ENCODE results near the gene MTMR12.
"Not testable (repeated sequence)": the region's sequence is repeated elsewhere in the genome, so short reads cannot be mapped to it uniquely, and the experiment has no call there.

Gene MTMR12

DNA sequence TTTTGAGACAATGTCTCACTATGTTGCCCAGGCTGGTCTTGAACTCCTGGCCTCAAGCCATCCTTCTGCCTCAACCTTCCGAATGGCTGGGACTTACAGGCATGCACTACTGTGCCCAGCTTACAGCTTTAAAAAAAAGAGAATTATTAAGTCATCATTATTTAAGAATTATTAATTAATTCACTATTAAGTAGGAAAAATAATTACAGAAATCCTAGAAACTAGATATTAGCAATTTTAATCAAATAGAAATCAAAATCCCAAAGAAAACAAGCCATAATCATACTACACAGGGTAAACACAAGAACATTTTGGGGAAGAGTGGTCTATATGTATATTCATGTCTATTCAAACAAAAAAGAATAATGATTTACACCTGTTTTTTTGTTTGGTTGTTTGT lies 19.6 kb upstream of the MTMR12 start:
- H3K36me3 Mint-ChIP-seq = no peaks in the 10 kb centered on the region
- no peaks in the 10 kb centered on the region for H3K9me3 Mint-ChIP-seq
- peaks cover 0 to 2% of the 10 kb centered on the region in 2 donors for H3K4me1 Mint-ChIP-seq
- H3K27ac Mint-ChIP-seq = no peak overlapping the region
- ATAC-seq (replicated peaks) (no peak), DNase-seq (no peak)
- no peaks in the 10 kb centered on the region for H3K27me3 Mint-ChIP-seq
- H3K4me3 Mint-ChIP-seq = no peak overlapping the region

DNA sequence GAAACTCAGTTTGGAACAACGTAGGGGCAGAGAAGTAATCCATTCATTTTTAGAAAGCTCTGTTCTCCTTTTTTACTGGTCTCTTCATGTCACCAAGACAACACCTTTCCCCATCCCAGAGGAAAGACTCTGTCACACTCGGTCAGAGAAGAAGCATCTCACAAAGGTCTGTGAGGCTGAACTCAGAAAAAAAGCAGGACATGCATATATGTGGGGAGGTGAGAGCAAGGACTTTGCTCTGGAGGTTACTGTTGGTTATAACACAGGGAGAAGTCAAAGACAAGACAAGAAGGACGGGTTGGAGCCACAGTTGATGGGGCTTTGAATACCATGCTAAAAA lies 19.2 kb upstream of the MTMR12 start:
- H3K27me3 Mint-ChIP-seq = no peaks in the 10 kb centered on the region
- DNase-seq (no peak), ATAC-seq (replicated peaks) (no peak)

DNA sequence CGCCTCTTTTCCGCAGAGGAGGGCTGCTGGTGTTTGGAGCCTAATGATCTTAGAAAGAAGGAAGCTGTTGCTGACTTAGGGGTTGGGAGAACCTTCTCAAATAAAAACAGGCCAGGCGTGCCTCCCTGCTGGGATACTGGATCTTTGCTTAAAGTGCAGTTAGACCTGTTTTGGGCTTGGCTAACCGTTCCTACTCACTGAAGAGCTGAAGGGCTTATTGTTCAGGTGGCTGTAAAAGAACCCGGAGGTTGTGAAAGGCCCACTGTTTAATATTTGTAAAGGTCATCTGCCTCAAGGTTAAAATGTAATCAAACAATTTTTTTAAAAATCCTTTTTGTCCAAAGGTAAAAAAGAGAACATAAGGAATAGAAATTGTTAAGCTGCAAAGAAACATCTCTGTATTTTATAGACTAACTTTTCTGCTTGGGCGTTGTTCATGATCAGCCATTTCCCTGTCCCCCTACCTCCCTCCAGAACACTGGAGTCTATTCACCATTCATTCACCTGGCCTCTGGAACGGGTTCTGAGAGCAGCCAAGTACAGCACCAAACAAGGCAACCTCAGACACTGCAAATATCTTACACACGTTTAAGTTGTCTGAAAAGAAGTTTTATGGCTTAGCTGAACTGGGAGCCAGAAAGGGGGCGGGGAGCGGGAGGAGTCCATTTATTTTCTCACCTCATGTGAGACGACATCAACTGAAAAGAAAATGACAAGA lies 18.6 kb upstream of the MTMR12 start:
- no peaks in the 10 kb centered on the region for H3K9me3 Mint-ChIP-seq
- DNase-seq (no peak), ATAC-seq (replicated peaks) (no peak)
- peaks cover 0 to 2% of the 10 kb centered on the region in 2 donors for H3K4me1 Mint-ChIP-seq
- H3K27ac Mint-ChIP-seq = no peak overlapping the region
- no peaks in the 10 kb centered on the region for H3K36me3 Mint-ChIP-seq
- no peaks in the 10 kb centered on the region for H3K27me3 Mint-ChIP-seq
- H3K4me3 Mint-ChIP-seq = no peak overlapping the region

More for the DNA sequence above, 19.2 kb upstream of the MTMR12 start:
- Mint-ChIP-seq H3K27ac (no peak overlapping the region), H3K9me3 (no peaks in the 10 kb centered on the region), H3K4me1 (peaks cover 0 to 2% of the 10 kb centered on the region in 2 donors), H3K4me3 (no peak overlapping the region), H3K36me3 (no peaks in the 10 kb centered on the region)

DNA sequence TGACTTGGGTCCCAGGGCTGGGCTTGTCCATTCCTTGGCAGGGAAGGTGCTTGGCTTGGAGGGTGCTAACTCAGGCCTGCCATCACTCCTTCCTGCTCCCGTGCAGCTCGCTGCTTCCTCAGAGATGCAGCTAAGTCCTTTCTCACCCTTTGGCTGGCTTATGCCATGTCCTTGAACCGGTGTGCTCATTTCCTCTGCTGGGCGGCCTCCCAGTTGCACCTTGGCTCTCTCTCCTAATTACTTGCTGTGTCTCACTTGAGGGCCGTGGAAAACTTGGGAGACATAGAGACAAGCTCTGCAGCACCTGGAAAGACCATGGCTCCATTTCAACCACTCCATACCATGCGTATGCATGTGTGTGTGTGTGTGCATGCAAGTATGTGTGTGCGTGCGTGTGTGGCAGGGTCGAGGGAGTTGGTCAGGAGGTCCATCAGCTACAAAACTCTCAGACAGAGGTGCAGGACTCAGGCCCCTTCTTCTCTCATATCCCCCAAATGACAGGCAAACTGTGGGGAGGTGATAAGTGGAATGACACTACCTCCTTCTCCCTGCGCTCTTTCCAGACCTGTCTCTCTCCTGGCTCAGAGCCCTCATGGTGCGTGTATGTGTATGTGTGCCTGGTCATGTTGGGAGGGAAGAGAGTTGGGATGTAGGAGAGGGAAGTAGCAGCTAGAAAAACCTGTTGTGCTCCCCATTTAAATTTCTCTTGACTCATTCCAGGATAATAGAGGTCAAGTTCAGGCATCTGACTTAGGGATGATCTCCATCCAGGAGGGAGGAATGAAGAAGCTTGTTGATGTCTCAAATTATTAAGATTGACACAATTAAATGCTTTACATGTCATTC lies 17.6 kb upstream of the MTMR12 start:
- no peaks in the 10 kb centered on the region for H3K36me3 Mint-ChIP-seq
- ATAC-seq (replicated peaks) (no peak), DNase-seq (no peak)
- peaks cover 0 to 2% of the 10 kb centered on the region in 2 donors for H3K4me1 Mint-ChIP-seq
- H3K9me3 Mint-ChIP-seq = no peaks in the 10 kb centered on the region
- no peaks in the 10 kb centered on the region for H3K27me3 Mint-ChIP-seq
- H3K27ac Mint-ChIP-seq = no peak overlapping the region
- no peak overlapping the region for H3K4me3 Mint-ChIP-seq

DNA sequence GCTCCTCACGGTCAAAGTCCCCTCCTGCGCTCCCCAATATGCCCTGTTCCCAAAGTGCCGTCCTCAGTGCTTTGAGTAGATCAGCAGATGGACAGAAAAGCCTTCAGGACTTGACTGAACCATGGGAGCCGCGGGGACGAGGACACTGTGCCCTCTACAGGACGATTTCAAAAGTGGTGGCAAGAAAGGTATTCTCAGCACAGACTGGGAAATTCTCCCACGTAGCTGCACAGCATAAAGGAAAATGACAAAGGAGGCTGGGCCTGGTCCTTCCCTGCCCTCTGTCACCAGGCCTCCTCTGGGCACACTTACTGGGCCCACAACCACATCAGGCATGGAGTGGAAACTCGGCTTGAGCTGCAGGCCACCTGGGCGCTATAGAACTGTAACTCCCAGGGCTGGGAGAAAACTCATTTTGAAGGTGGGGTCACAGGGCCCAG lies 16.7 kb upstream of the MTMR12 start:
- Mint-ChIP-seq H3K4me1 (peaks cover 0 to 2% of the 10 kb centered on the region in 2 donors), H3K27ac (no peak overlapping the region), H3K27me3 (no peaks in the 10 kb centered on the region), H3K36me3 (no peaks in the 10 kb centered on the region), H3K9me3 (no peaks in the 10 kb centered on the region), H3K4me3 (no peak overlapping the region)
- peak; percentile 39 for DNase-seq
- peak; percentile 84 to 92 for ATAC-seq (replicated peaks)

DNA sequence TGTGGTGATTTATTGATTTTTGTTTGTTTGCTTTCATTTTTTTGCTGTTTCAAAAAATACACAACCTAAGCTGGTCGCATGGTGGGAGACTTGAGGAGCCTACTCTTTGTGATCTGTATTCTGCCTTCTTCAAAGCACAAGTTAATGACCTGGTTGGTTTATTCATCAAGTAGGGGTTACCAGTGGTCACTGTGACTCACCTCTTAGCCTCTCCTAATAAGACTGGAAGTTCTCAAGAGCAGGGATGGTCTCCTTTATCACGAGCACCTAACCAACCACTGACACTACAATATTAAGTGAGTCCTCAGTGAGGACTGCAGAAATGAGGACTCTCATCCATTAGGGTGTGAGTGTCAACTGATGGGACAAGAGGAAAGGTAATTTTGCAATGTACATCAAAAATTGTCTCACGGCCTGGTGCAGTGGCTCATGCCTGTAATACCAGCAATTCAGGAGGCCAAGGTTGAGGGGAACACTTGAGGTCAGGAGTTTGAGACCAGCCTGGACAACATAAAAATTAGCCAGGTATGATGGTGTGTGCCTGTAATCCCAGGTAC lies 13.6 kb upstream of the MTMR12 start:
- no peak overlapping the region for H3K27ac Mint-ChIP-seq

DNA sequence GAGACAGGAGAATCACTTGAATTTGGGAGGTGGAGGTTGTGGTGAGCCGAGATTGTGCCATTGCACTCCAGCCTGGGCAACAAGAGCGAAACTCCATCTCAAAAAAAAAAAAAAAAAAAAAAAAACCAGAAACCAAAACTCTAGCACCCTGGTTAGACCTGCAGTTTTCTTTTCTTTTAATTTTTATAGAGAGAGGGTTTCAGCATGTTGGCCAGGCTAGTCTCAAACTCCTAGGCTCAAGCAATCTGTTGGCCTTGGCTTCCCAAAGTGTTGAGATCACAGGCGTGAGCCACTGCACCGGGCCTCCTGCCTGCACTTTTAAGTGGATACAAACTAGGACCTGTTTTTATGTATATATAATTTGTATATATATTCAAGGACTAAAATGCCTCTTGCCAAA lies 12.9 kb upstream of the MTMR12 start:
- peaks cover 6% of the 10 kb centered on the region in 2 donors for H3K9me3 Mint-ChIP-seq
- DNase-seq (no peak), ATAC-seq (replicated peaks) (no peak)
- peaks cover 5% of the 10 kb centered on the region in 2 donors for H3K36me3 Mint-ChIP-seq
- peaks cover 4 to 5% of the 10 kb centered on the region in 2 donors for H3K4me1 Mint-ChIP-seq
- no peak overlapping the region for H3K27ac Mint-ChIP-seq
- H3K4me3 Mint-ChIP-seq = no peak overlapping the region
- H3K27me3 Mint-ChIP-seq = no peaks in the 10 kb centered on the region

More for the DNA sequence above, 13.6 kb upstream of the MTMR12 start:
- H3K4me1 Mint-ChIP-seq = peaks cover 4 to 5% of the 10 kb centered on the region in 2 donors
- H3K36me3 Mint-ChIP-seq = peaks cover 5% of the 10 kb centered on the region in 2 donors
- H3K9me3 Mint-ChIP-seq = peaks cover 6% of the 10 kb centered on the region in 2 donors
- DNase-seq (no peak), ATAC-seq (replicated peaks) (no peak)
- H3K27me3 Mint-ChIP-seq = no peaks in the 10 kb centered on the region
- no peak overlapping the region for H3K4me3 Mint-ChIP-seq

DNA sequence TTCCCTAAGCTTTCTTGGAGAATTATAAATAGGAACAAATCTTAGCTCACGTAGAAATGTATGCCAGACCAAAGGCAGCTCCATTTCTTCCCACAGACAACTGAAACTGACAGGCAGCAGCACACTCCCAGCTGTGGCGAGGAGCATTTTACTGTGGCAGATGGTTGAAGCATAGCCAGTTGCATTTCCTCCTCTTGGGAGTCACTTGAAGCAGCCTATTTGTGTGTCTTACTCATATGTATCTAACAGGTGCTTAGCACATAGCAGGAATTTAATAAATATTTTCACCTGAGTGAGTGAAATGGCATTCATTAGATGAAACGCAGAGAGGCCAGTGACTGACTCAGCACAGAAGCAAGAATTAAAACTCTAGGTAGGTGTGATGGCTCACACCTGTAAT lies 12.3 kb upstream of the MTMR12 start:
- no peak overlapping the region for H3K4me3 Mint-ChIP-seq
- H3K9me3 Mint-ChIP-seq = peaks cover 6% of the 10 kb centered on the region in 2 donors
- H3K27ac Mint-ChIP-seq = no peak overlapping the region
- no peaks in the 10 kb centered on the region for H3K27me3 Mint-ChIP-seq
- DNase-seq (no peak), ATAC-seq (replicated peaks) (peak in 1 of 2 donors; percentile 46)
- H3K4me1 Mint-ChIP-seq = peaks cover 4 to 5% of the 10 kb centered on the region in 2 donors
- peaks cover 5% of the 10 kb centered on the region in 2 donors for H3K36me3 Mint-ChIP-seq

DNA sequence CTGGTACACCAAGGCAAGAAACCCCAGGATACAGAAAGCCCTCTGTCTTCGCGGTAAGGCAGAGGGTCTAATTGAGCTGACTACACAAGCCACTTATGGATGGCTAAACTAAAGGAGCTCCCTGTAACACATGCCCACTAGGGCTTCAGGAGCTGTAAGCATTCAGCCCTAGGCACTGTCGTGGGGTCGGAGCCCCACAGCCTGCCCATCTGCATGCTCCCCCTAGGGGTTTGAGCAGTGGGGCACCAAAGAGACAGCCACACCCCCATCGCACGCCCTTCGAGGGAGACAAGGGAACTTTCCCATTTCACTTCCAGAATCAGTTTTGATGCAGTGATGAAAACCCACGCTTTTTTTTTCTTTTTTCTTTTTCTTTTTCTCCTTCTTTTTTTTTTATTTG lies 11.0 kb upstream of the MTMR12 start:
- Mint-ChIP-seq H3K36me3 (peaks cover 5% of the 10 kb centered on the region in 2 donors), H3K27ac (no peak overlapping the region), H3K27me3 (no peaks in the 10 kb centered on the region), H3K4me1 (peaks cover 2 to 5% of the 10 kb centered on the region in 2 donors), H3K9me3 (peaks cover 6% of the 10 kb centered on the region in 2 donors), H3K4me3 (no peak overlapping the region)
- DNase-seq (no peak), ATAC-seq (replicated peaks) (no peak)

DNA sequence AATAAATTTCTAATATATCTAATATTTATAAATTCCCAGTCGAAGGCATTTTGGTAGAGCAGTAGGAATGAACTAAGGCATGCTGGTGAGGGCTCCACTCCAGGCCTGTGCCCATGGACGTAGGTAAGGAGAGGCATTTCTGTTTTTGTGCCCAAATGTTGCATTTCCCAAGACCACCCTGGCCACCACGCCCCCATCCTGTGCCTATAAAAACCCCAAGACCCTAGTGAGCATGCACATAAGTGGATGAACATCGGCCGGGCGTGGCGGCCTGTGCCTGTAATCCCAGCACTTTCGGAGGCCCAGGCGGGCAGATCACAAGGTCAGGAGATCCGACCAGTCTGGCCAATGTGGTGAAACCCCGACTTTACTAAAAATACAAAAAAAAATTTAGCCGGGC lies 10.1 kb upstream of the MTMR12 start:
- ATAC-seq (replicated peaks) = no peak
- H3K36me3 Mint-ChIP-seq = peaks cover 5% of the 10 kb centered on the region in 2 donors
- H3K27ac Mint-ChIP-seq = no peak overlapping the region
- no peak overlapping the region for H3K4me3 Mint-ChIP-seq
- H3K4me1 Mint-ChIP-seq = peaks cover 2 to 5% of the 10 kb centered on the region in 2 donors
- DNase-seq = no peak
- H3K9me3 Mint-ChIP-seq = peaks cover 6% of the 10 kb centered on the region in 2 donors
- no peaks in the 10 kb centered on the region for H3K27me3 Mint-ChIP-seq

DNA sequence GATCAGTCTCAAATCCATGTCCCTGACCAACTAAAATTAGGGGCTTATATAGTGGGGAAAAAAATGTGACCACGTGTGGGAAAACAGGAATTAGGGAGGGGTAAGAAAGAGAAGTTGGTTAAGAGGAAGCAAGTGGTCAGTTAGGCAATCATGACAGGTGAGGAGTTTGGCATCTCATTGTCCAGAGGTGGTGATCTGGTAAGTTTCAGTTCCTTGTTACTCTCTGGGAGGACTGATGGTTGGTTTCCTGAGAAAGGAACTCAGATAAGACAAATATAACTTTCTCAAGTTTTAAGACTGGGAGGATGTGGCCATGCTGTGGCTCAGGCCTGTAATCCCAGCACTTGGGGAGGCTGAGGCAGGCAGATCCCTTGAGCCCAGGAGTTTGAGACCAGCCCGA lies 9.0 kb upstream of the MTMR12 start:
- not testable (repeated sequence) for H3K36me3 Mint-ChIP-seq, H3K27me3 Mint-ChIP-seq, DNase-seq, H3K9me3 Mint-ChIP-seq, H3K4me1 Mint-ChIP-seq, H3K4me3 Mint-ChIP-seq
- peak in 1 of 2 donors; percentile 47 for ATAC-seq (replicated peaks)
- peak overlapping the region; percentile 66 for H3K27ac Mint-ChIP-seq

DNA sequence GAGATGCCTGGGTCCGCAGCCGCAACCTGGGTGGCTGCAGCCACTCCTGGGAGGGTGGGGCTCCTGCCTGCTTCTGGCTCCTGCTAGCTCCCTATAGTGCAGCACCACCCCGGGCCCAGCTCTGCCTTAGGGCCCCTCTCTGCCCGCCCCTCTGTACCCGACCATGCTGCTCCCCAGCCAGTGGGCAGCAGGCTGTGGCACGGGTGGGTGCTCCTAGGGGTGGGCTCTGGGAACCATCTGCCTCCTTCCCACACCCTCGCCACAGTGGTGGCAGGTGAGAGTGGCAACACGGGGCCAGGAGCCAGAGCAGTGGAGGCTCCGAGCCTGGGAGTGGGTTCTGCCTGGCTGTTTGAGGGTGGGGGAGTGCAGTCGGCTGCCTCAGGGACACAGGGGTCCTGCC lies 7.8 kb upstream of the MTMR12 start:
- Mint-ChIP-seq H3K27me3 (no peaks in the 10 kb centered on the region), H3K36me3 (peaks cover 5% of the 10 kb centered on the region in 2 donors), H3K9me3 (peaks cover 6% of the 10 kb centered on the region in 2 donors), H3K4me1 (peaks cover 2 to 5% of the 10 kb centered on the region in 2 donors), H3K4me3 (no peak overlapping the region), H3K27ac (no peak overlapping the region)
- DNase-seq (no peak), ATAC-seq (replicated peaks) (no peak)

DNA sequence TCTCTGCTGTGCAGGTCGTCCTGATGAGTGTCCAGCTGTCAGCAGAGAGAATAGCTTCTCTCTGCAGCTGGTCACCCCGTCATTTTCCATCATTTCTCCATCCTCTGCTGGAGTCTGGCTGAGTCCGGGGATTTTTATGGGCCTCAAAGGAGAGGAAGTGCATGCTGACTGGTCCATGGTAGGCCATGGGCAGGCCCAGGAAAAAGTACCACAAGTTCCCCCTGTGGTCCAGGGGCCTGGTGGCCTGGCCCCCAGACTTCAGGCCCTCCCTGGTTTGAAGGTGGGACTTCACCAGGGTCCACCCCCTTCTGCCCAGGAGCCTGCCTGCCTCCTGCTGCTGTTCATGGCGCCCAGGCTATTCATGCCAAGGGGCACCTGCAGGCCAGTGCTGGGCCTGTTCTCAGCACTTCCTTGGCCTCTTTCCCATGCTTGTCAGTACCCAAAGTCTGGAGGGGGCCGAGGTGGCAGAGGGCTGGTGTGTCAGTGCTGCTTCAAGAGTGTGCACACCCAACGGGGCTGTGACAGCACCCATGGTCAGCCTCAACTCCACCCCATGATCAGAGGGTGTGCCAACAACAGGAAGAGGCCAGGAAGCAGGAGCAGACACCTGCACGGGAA lies 7.3 kb upstream of the MTMR12 start:
- H3K36me3 Mint-ChIP-seq = peaks cover 5 to 7% of the 10 kb centered on the region in 2 donors
- ATAC-seq (replicated peaks) = no peak
- no peak overlapping the region for H3K27ac Mint-ChIP-seq
- no peak overlapping the region for H3K4me3 Mint-ChIP-seq
- H3K27me3 Mint-ChIP-seq = no peaks in the 10 kb centered on the region
- H3K4me1 Mint-ChIP-seq = peaks cover 2 to 5% of the 10 kb centered on the region in 2 donors
- peaks cover 6% of the 10 kb centered on the region in 2 donors for H3K9me3 Mint-ChIP-seq
- DNase-seq = no peak

DNA sequence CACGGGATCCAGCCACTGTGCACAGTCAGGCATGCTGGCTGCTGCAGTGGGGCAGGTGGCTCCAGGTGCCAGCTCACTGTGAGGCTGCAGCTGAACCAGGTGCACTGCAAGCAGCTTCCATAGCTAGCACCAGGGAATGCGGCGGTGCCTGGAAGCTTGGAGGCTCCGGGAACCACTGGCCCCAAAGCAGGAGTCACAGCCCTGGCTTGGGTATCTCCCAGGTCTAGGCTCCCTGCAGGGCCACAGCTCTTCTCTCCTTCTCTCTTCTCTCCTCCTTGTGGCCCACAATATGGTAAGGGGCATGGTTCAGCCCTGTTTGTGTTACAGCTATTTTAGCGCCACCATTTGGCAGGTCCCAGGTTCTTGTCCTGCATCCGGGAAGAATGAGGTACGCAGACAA lies 6.7 kb upstream of the MTMR12 start:
- Mint-ChIP-seq H3K4me1 (peaks cover 2 to 5% of the 10 kb centered on the region in 2 donors), H3K27ac (no peak overlapping the region), H3K27me3 (no peaks in the 10 kb centered on the region), H3K36me3 (peaks cover 5 to 7% of the 10 kb centered on the region in 2 donors), H3K4me3 (no peak overlapping the region), H3K9me3 (peaks cover 6% of the 10 kb centered on the region in 2 donors)
- no peak for ATAC-seq (replicated peaks)
- no peak for DNase-seq
